ENCODE measurements around the gene NDUFAB1. TPM values are rescaled to one million over a fixed set of nuclear protein-coding genes. Genes with fewer than 3 reads are reported as not detected.

NDUFAB1 gene
- total and polyA plus RNA-seq, 2 of the 13 experiments (the other 11 are each of a cell fraction or from before 2014, with no cell fraction given): 221 to 601 TPM

DNA sequence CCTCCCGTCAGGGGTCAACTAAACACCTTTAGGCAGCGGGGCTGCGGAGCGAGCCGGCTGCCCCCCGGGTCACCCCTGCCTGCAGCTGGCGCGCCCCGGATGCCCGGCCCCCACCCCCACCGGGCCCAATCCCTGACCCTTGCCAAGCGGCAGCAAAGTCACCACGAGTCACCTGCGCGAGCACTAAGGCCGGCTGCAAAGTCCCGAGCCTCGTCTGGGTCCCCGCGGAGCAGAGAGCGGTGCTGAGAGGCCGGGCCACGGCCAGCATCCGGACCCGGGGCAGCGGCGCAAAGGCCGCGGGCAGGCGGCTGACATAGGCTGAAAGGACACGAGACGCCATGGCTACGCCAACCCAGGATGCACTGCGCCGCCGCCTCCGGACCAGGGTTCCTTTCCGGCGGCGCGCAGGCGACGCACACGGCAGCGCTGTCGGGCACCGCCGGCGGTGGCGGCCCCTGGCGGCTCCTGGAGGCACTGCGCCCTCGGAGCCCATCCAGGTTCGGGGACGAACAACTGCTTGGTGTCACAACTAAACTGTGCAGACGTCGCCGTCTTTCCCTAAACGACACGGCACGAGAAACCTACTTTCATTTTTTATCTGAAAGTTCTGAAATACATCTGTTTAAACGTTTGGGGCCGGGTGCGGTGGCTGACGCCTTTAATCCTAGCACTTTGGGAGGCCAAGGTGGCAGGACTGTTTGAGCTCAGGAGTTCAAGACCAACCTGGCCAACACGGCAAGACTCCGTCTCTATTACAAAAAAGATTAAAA is at the start of gene NDUFAB1 (continued):
- TF ChIP-seq, protein P1, sequence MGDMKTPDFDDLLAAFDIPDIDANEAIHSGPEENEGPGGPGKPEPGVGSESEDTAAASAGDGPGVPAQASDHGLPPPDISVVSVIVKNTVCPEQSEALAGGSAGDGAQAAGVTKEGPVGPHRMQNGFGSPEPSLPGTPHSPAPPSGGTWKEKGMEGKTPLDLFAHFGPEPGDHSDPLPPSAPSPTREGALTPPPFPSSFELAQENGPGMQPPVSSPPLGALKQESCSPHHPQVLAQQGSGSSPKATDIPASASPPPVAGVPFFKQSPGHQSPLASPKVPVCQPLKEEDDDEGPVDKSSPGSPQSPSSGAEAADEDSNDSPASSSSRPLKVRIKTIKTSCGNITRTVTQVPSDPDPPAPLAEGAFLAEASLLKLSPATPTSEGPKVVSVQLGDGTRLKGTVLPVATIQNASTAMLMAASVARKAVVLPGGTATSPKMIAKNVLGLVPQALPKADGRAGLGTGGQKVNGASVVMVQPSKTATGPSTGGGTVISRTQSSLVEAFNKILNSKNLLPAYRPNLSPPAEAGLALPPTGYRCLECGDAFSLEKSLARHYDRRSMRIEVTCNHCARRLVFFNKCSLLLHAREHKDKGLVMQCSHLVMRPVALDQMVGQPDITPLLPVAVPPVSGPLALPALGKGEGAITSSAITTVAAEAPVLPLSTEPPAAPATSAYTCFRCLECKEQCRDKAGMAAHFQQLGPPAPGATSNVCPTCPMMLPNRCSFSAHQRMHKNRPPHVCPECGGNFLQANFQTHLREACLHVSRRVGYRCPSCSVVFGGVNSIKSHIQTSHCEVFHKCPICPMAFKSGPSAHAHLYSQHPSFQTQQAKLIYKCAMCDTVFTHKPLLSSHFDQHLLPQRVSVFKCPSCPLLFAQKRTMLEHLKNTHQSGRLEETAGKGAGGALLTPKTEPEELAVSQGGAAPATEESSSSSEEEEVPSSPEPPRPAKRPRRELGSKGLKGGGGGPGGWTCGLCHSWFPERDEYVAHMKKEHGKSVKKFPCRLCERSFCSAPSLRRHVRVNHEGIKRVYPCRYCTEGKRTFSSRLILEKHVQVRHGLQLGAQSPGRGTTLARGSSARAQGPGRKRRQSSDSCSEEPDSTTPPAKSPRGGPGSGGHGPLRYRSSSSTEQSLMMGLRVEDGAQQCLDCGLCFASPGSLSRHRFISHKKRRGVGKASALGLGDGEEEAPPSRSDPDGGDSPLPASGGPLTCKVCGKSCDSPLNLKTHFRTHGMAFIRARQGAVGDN (CRISPR knock-in tag; IDR thresholded peaks at IDR 0.05): peak; percentile 98
- TF ChIP-seq, protein P2, sequence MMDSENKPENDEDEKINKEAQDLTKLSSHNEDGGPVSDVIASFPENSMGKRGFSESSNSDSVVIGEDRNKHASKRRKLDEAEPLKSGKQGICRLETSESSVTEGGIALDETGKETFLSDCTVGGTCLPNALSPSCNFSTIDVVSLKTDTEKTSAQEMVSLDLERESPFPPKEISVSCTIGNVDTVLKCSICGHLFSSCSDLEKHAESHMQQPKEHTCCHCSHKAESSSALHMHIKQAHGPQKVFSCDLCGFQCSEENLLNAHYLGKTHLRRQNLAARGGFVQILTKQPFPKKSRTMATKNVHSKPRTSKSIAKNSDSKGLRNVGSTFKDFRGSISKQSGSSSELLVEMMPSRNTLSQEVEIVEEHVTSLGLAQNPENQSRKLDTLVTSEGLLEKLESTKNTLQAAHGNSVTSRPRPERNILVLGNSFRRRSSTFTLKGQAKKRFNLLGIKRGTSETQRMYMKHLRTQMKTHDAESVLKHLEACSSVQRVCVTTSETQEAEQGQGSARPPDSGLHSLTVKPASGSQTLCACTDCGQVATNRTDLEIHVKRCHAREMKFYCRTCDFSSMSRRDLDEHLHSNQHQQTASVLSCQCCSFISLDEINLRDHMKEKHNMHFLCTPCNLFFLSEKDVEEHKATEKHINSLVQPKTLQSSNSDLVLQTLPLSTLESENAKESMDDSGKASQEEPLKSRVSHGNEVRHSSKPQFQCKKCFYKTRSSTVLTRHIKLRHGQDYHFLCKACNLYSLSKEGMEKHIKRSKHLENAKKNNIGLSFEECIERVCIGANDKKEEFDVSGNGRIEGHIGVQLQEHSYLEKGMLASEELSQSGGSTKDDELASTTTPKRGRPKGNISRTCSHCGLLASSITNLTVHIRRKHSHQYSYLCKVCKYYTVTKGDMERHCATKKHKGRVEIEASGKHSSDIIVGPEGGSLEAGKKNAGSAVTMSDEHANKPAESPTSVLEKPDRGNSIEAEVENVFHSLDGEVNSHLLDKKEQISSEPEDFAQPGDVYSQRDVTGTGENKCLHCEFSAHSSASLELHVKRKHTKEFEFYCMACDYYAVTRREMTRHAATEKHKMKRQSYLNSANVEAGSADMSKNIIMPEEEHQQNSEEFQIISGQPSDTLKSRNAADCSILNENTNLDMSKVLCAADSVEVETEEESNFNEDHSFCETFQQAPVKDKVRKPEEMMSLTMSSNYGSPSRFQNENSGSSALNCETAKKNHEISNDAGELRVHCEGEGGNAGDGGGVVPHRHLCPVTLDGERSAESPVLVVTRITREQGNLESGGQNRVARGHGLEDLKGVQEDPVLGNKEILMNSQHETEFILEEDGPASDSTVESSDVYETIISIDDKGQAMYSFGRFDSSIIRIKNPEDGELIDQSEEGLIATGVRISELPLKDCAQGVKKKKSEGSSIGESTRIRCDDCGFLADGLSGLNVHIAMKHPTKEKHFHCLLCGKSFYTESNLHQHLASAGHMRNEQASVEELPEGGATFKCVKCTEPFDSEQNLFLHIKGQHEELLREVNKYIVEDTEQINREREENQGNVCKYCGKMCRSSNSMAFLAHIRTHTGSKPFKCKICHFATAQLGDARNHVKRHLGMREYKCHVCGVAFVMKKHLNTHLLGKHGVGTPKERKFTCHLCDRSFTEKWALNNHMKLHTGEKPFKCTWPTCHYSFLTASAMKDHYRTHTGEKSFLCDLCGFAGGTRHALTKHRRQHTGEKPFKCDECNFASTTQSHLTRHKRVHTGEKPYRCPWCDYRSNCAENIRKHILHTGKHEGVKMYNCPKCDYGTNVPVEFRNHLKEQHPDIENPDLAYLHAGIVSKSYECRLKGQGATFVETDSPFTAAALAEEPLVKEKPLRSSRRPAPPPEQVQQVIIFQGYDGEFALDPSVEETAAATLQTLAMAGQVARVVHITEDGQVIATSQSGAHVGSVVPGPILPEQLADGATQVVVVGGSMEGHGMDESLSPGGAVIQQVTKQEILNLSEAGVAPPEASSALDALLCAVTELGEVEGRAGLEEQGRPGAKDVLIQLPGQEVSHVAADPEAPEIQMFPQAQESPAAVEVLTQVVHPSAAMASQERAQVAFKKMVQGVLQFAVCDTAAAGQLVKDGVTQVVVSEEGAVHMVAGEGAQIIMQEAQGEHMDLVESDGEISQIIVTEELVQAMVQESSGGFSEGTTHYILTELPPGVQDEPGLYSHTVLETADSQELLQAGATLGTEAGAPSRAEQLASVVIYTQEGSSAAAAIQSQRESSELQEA (CRISPR knock-in tag; IDR thresholded peaks at IDR 0.05; ENCODE audit: not compliant biosample characterization): peak; percentile 97
- TF ChIP-seq, protein P3, sequence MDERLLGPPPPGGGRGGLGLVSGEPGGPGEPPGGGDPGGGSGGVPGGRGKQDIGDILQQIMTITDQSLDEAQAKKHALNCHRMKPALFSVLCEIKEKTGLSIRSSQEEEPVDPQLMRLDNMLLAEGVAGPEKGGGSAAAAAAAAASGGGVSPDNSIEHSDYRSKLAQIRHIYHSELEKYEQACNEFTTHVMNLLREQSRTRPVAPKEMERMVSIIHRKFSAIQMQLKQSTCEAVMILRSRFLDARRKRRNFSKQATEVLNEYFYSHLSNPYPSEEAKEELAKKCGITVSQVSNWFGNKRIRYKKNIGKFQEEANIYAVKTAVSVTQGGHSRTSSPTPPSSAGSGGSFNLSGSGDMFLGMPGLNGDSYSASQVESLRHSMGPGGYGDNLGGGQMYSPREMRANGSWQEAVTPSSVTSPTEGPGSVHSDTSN (CRISPR knock-in tag; IDR thresholded peaks at IDR 0.05): no peak
- TF ChIP-seq, protein P4, sequence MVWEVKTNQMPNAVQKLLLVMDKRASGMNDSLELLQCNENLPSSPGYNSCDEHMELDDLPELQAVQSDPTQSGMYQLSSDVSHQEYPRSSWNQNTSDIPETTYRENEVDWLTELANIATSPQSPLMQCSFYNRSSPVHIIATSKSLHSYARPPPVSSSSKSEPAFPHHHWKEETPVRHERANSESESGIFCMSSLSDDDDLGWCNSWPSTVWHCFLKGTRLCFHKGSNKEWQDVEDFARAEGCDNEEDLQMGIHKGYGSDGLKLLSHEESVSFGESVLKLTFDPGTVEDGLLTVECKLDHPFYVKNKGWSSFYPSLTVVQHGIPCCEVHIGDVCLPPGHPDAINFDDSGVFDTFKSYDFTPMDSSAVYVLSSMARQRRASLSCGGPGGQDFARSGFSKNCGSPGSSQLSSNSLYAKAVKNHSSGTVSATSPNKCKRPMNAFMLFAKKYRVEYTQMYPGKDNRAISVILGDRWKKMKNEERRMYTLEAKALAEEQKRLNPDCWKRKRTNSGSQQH (CRISPR knock-in tag; IDR thresholded peaks at IDR 0.05; ENCODE audit: low read depth): peak; percentile 95
- TF ChIP-seq MEIS1 (CRISPR knock-in tag; IDR thresholded peaks at IDR 0.05; ENCODE audit: borderline replicate concordance) (peak; percentile 84), JDP2 (CRISPR knock-in tag; IDR thresholded peaks at IDR 0.05; ENCODE audit: borderline replicate concordance) (no peak), HDAC2 (CRISPR knock-in tag; IDR thresholded peaks at IDR 0.05) (peak; percentile 95), ZNF768 (CRISPR knock-in tag; IDR thresholded peaks at IDR 0.05) (peak; percentile 88), ZNF101 (CRISPR knock-in tag; IDR thresholded peaks at IDR 0.05; ENCODE audit: borderline replicate concordance, low read depth) (no peak), ZKSCAN1 (IDR thresholded peaks at IDR 0.05; ENCODE audit: low read length) (0 out of 2 replicates have a peak, but pooled peaks have one; percentile 46), DR1 (CRISPR knock-in tag; IDR thresholded peaks at IDR 0.05) (peak; percentile 96), ZBTB7A (CRISPR knock-in tag; IDR thresholded peaks at IDR 0.05) (0 out of 2 replicates have a peak, but pooled peaks have one; percentile 33)

Data from HepG2 (cell line).